Activated CD4-positive, CD25-positive, alpha-beta regulatory T cell (primary cell): Measurements from ENCODE around the gene FOLR1.
"Not testable (repeated sequence)": the region's sequence is repeated elsewhere in the genome, so short reads cannot be mapped to it uniquely, and the experiment has no call there.

ENCODE experiments used
- DNase-seq, 4 experiments: peaks; one replicate each; lab custom pipeline; 2025; lab: John Stamatoyannopoulos, UW

FOLR1 gene

DNA sequence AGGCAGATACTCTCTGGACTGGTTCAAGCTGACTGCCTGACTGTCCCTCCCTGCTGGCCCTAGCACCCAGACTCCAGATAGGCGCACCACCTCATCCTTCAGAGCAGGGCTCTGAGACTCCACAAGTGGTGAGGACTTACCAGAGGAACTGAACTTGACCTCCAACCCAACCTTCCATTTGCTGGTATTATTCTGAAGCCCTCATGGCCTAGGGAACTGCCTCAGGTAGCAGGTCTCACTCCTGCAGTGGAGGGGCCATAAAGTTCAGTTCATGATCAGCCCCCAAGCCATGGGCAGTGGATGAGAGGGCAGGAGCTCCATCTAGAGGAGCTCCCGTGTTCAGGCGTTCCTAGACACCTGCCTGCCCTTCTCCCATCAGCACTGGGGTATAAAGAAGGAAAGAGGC is 10.4 kb upstream of the FOLR1 start:
- DNase-seq: not testable (repeated sequence)

DNA sequence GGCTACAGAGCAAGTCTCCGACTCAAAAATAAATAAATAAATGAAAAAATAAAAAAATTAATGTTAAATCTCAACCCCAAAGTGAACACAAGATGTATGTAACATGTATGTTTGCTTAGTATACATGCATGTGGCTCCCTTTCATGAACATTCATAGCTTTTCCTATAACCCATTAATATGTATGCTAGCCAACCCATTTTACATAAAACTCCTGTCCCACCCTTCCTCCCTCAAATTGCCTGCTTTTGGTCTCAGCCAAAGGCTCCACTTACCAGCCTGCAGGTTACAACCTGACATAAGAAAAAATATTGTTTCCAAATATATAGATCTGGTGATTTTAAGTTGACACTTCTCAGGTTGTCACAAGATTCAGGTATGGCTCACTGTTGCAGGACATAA is 3.7 kb upstream of the FOLR1 start:
- DNase-seq: no peak

DNA sequence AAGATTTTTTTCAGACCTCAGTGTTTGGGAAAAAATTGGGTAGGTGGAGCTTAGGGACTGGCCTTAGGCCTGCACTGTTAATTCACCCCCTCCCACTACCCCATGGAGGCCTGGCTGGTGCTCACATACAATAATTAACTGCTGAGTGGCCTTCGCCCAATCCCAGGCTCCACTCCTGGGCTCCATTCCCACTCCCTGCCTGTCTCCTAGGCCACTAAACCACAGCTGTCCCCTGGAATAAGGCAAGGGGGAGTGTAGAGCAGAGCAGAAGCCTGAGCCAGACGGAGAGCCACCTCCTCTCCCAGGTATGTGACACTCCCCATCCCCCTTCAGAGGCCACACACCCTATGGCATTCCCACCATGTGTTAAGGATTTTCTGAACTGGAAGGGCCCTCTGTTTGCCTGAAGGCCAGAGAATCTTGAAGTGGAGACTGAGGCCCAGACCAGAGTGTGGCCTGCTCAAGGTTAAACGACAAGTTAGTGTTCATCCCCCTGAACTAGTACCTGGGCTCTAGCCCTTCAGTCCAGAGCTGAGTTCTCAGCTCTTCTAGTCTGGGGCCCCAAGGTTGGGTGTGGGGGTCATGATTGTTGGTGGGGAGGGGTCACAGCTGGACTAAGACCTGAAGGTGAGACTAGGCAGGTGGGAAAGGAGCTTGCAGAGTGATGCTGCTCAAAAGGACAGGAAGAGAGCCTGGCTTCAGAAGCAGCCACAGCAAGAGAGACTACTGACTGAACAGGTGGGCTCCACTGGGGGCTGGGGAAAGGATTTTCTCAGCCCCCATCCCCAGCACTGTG is 2.3 kb upstream of the FOLR1 start:
- no peak for DNase-seq

DNA sequence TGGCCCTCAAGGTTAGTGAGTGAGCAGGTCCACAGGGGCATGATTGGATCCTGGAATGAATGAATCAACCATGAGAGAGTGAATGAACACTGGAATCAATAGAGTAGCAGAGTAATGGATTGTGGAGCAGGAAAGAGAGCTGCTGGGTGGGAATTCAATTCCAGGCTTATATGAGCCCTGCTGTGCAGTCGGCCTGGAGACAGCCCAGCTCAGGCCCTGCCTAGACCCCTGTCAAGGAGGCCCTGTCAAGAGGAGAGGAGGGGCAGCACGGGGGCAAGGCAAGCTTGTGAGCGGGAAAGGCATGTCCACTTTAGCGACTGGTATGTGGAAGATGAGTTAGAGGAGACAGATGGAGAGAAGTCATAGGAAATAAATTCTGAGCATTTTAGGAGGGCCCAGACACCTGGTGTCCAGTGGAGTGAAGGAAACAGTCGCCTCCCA is 1.3 kb upstream of the FOLR1 start:
- DNase-seq: no peak

DNA sequence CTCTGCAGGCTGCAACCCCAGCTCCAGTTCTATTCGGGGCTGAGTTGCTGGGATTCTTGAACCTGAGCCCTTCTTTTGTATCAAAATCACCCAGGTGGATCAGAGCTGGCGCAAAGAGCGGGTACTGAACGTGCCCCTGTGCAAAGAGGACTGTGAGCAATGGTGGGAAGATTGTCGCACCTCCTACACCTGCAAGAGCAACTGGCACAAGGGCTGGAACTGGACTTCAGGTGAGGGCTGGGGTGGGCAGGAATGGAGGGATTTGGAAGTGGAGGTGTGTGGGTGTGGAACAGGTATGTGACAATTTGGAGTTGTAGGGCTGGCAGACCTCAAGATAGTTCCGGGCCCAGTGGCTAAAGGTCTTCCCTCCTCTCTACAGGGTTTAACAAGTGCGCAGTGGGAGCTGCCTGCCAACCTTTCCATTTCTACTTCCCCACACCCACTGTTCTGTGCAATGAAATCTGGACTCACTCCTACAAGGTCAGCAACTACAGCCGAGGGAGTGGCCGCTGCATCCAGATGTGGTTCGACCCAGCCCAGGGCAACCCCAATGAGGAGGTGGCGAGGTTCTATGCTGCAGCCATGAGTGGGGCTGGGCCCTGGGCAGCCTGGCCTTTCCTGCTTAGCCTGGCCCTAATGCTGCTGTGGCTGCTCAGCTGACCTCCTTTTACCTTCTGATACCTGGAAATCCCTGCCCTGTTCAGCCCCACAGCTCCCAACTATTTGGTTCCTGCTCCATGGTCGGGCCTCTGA is 3.8 kb downstream of the FOLR1 start:
- DNase-seq: no peak

DNA sequence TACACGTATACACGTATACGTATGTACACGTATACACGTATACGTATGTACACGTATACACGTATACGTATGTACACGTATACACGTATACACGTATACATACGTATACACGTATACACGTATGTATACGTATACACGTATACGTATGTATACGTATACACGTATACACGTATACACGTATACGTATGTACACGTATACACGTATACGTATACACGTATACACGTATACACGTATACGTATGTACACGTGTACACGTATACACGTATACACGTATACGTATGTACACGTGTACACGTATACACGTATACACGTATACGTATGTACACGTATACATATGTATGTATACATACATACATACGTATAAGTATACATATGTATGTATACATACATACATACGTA is 9.5 kb downstream of the FOLR1 start:
- DNase-seq: not testable (repeated sequence)

DNA sequence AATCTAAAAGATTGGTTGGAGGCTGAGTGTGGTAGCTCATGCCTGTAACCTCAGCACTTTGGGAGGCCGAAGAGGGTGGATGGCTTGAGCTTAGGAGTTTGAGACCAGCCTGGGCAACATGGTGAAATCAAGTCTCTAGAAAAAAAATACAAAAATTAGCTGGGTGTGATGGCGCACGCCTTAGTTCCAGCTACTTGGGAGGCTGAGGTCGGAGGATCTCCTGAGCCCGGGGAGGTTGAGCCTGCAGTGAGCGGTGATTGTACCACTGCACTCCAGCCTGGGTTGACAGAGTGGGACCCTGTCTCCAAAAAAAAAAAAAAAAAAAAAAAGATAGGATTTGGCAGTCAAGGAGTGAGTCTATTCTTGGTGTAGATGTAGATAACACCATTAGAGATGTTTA is 10.6 kb downstream of the FOLR1 start:
- no peak for DNase-seq

DNA sequence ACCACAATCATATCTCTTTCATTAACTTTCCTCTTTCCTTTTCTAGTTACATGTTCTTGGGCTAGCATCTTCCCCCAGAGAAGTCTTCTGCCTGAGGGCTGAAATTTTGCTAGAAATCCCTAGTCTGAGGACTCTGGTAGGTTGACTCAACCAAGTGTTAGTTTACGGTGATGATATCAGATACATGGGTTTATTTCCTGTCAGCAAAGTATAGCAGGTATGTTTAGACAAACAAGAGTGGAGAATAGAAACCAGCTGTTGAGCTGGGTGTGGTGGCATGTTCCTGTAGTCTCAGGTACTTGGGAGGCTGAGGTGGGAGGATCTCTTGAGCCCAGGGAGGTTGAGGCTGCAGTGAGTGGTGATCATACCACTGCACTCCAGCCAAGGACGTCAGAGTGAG is 11.2 kb downstream of the FOLR1 start:
- DNase-seq: no peak

DNA sequence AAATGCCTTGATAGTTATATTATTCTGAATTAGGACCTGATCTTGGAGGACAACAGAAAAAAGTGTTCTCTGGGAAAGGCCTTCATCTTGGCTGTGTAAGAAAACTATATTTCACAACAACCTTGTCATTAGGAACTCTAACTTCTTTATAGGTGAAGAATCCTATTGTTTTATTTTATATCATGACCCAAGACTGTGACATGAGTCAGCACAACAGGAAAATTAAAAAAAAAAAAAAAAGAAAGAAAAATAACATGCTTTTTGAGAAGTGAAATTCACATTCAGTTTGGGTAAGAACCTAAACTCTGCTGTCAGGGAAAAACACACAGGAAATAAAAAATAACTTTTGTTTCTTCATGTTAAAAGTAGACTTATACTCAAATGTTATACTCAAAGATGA is 12.9 kb downstream of the FOLR1 start:
- DNase-seq: no peak

DNA sequence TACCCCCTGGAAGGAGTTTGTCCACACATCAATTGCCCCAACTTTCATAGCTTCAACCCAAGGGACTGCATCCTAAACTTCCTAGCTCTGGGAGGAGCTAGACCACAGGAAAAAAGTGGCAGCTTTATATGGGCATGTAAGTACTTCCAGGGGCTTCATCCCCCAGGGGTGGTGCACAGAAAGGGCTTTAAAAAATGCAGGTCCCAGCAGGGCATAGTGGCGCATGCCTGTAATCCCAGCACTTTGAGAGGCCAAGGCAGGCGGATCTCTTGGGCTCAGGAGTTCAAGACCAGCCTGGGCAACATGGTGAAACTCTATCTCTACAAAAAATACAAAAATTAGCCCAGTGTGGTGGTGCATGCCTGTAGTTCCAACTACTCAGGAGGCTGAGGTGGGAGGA is 14.9 kb downstream of the FOLR1 start:
- not testable (repeated sequence) for DNase-seq

DNA sequence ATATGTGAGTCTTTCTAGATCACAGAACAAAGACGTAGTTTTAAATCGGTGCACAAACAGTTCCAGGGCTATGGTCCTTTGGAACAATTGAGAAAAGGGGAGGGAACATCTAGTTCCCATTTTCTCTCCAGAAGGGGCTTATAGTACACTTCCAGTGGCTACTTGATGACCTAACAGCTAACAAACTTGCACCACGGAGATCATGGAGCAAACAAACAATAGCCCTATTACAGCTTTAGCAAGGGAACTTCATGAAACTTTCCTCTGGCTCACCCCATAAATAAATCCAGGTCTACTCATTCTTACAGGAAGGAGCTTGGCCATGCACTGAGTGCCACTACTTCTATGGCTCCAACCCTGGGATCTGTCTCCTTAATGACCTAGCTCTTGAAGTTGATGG is 16.3 kb downstream of the FOLR1 start:
- DNase-seq: no peak

DNA sequence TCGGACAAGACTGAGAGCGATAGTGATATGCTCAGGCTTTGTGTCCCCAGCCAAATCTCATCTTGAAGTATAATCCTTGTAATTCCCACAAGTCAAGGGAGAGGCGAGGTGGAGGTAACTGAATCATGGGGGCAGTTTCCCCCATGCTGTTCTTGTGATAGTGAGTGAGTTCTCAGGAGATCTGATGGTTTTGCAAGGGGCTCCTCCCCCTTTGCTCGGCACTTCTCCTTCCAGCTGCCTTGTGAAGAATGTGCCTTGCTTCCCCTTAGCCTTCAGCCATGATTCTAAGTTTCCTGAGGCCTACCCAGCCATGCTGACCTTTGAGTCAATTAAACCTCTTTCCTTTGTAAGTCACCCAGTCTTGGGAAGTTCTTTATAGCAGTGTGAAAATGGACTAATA is 17.2 kb downstream of the FOLR1 start:
- no peak for DNase-seq

DNA sequence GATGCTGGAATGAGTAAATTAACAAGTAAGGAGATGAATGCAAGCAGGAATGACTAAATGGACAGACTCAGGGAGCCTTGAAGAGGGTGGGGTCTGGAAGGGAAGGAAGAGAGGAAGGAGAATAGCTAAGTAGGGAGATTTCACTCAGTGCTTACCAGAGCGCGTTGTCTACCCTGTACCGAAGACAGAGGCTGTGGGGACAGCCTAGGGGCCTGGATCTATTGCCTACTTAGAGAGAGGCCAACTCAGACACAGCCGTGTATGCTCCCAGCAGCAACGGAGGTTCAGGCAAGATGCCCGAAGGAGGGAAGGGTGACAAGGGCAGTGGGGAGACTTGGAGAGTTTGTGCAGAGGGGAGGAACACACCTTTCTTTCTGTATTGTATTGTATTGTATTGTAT is 24.7 kb downstream of the FOLR1 start, which contains the start of gene FOLR2:
Gene FOLR2, plus strand, starts transcription at position 157 of the 400 bp plus-strand sequence. CDS start 1,791 bp downstream, outside the sequence.
- DNase-seq: no peak

DNA sequence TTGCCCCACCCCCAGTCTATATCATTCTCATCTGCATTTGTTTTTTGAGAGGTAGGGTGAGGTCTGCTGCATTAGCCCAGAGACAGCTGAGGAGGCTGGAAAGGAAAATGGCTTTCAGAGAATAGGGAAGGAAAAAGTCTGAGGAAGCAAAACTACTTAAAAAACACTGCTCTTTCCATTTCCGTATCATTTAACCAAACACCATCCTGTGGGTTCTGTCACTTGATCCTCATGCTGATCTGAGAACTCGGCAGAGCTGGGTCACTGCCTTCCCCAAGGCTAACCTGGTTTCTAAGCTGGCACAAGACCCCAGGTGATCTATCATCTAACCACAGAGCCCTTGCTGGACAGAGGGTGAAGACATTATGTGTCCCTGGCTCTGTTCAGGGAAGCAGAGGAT is 25.9 kb downstream of the FOLR1 start:
- DNase-seq: no peak

DNA sequence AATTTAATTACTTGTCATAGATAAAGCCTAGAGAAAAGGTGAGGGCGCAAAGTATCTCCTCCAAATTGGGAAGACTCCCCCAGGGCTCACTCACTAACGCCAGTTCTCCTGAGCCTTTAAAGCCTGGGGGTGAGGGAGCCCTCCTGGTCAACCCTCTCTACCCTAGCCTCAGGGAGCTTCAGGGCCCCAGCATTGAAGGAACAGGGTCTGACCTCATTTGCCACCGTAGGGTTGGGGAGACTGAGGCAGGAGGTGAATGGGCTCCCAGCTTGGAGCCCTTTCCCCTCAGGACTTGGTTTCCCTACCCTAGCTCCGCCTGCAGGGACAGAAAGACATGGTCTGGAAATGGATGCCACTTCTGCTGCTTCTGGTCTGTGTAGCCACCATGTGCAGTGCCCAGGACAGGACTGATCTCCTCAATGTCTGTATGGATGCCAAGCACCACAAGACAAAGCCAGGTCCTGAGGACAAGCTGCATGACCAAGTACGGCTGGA is 26.4 kb downstream of the FOLR1 start:
- DNase-seq: no peak

DNA sequence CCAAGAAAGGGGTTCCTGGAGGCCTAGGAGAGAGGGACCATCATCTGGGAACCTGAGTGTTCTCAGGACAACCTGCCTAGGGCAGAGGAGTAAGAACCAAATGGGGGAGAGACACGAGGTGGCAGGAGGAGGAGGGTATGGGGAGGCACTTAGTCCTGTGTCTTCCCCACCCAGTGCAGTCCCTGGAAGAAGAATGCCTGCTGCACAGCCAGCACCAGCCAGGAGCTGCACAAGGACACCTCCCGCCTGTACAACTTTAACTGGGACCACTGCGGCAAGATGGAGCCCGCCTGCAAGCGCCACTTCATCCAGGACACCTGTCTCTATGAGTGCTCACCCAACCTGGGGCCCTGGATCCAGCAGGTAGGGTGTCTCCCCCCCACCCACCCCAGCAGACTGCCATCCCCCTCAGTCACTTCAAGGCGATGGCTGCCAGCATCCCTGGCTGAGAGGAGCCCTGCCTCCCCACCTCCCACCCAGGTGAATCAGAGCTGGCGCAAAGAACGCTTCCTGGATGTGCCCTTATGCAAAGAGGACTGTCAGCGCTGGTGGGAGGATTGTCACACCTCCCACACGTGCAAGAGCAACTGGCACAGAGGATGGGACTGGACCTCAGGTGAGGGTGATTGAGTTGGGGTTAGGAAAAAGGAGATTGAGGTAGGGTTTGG is 28.9 kb downstream of the FOLR1 start:
- no peak for DNase-seq

DNA sequence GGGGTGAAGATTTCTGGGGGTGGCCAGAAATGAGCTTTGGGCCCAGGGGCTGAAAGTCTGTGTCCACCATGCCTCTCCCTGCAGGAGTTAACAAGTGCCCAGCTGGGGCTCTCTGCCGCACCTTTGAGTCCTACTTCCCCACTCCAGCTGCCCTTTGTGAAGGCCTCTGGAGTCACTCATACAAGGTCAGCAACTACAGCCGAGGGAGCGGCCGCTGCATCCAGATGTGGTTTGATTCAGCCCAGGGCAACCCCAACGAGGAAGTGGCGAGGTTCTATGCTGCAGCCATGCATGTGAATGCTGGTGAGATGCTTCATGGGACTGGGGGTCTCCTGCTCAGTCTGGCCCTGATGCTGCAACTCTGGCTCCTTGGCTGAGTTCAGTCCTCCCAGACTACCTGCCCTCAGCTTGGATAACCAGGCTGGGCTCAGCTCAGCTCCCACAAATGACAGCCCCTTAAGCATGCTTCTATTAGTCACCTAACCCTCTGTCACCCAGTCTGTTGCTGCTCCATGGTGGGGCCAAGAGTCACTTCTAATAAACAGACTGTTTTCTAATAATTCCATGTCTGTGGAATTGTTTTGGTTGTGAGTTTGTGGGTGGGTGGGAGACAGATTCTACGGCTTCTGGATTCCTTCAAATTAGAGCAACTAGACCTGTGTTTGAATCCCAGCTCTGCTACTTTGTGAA is 29.6 kb downstream of the FOLR1 start:
- DNase-seq: no peak

DNA sequence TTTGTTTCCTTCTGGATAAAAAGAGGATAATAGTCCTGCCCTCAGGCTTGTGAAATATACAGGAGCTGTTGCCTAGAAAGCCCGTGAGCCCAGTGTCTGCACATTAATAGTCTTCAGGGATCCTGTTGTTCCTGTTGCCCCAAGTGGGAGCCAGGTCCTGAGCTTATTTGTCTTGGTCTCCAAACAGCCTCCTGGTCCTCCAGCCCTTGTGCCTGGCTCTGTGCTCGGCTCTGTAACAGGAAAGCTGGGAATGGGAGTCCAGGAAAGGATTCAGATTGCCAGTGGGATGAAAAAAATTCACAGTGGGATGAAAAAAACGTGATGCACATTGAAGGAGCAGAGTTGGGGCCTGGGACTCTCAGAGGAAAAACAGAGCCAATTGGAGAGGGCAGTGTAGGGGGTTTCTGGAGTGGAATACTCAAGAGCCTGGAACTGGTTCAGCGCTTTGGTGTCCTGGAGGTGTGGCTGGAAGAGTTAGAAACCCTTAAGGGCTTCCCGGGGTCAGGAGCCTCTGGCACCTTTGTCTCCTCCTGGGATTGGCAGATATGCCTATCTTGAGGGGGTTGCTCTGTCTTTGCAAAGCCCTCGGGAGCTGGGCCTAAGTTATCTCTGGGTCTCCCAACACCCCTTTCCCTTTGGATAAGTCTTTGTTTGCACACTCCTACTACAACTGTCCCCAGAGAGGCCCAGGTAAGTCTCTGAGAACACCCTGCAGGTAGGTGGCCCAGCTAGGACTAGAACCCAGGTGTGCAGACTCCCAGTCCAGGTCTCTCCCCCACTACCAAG is 30.4 kb downstream of the FOLR1 start:
- no peak for DNase-seq

DNA sequence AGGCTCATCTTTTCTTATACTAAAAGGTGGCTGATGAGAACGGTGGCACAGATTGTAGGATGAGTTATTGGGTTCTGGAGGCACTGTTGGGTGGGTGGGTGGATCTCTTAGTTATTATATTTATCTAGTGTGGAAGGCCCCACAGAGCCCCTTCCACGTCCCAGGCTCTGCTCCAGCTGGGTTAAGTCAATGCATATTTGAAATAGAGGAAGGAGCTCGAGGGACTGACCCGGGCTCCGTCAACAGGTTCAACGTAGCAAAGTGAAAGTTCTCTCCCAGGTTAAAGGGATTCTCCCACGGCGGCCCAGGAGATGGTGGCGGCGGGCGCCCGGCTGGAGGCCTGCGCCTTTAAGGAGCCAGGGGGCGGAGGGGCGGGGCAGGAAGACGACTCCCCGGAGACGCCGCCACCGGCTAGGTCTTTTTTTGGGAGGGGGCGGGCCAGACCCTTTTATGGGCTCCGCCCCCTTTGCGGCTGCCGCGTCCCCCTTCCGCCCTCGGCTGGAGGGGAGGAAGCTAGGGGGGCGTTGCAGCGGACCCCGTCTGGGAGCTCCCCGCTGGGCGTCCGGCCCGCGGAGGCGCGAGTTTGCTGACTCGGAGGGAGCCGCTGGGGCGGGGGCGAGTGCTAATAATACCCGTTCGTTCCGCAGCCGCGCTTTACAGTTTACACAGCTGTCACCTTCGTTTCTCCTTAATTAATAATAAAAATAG is 31.1 kb downstream of the FOLR1 start:
- DNase-seq: peak; percentile 72 to 87 (median 84)
